GM18909 (cell line): Measurements from ENCODE around the gene GARIN1A.
"Not testable (repeated sequence)": the region's sequence is repeated elsewhere in the genome, so short reads cannot be mapped to it uniquely, and the experiment has no call there.

Experiments used
- ATAC-seq: cut with Tn5 transposase; IDR thresholded peaks from one replicate; pipeline ENCODE4 v1.9.1; 2021; ENCODE audit warnings: mild to moderate bottlenecking; ENCODE audit not compliant: unreplicated experiment, poor library complexity

Gene GARIN1A

DNA sequence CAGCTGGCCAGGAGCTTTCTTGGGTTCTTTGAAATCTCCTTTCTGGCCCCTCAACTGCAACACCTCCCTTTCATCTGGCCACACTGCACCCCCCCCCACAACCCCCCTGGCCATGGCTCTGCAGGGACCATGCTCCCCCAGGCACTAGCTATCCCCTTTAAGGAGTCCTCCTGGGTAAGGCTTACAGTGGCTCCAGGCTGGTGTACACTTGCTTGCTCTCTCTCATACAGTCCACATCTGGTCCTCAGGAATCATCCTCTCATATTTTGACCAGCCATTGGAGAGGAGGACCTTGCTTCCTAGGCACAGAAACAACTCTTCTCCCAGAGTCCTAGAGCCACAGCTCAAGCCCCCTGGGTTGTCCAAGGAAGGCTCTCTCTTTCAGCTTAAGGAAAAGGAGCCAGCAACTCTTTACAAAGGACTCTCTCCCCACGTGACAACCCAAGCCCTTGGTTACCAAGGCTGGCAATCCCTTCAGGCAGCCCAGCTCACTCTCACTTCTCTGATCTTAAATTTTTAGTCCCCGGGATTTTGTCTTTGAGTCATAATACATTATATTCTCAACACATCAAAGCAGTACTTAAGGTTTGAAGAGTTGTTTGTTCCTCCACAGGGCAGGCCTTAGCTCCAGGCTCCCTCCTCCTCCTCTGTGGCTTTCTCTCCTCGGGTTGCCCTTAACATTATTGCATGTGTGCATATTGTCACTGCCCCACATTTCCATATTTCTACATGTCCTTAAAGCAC, 9.9 kb downstream of the GARIN1A start:
- ATAC-seq: no peak

DNA sequence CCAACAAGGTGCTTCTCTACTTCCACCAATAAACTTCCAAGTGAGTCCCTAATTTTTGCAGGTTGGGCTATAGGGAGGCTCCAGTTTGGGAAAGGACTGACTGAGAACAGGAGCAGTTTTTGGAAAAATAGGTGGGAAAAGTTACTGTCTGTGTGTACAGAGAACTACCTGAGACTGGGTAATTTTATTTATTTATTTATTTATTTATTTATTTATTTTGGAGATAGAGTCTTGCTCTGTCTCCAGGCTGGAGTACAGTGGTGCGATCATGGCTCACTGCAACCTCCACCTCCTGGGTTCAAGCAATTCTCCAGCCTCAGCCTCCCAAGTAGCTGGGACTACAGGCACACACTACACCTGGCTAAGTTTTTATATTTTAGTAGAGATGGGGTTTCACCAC, 11.2 kb downstream of the GARIN1A start:
- ATAC-seq: not testable (repeated sequence)

DNA sequence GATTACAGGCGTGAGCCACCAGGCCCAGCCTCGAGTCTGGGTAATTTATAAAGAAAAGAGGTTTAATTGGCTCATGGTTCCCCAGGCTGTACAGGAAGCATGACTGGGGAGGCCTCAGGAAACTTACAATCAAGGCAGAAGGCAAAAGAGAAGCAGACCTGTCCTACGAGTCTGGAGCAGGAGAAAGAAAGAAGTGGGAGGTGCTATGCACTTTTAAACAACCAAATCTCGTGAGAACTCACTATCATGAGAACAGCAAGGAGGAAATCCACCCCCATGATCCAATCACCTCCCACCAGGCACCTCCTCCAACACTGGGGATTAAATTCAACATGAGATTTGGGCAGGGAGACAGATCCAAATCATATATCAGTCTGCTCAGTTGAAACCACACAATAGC, 11.6 kb downstream of the GARIN1A start:
- not testable (repeated sequence) for ATAC-seq

- no peak for ATAC-seq
Observed at GRCh38 chr7:128687131-128687530, 15.0 kb downstream of the GARIN1A start.

GRCh38 chr7:128688492-128688891, 16.4 kb downstream of the GARIN1A start:
- no peak for ATAC-seq

DNA sequence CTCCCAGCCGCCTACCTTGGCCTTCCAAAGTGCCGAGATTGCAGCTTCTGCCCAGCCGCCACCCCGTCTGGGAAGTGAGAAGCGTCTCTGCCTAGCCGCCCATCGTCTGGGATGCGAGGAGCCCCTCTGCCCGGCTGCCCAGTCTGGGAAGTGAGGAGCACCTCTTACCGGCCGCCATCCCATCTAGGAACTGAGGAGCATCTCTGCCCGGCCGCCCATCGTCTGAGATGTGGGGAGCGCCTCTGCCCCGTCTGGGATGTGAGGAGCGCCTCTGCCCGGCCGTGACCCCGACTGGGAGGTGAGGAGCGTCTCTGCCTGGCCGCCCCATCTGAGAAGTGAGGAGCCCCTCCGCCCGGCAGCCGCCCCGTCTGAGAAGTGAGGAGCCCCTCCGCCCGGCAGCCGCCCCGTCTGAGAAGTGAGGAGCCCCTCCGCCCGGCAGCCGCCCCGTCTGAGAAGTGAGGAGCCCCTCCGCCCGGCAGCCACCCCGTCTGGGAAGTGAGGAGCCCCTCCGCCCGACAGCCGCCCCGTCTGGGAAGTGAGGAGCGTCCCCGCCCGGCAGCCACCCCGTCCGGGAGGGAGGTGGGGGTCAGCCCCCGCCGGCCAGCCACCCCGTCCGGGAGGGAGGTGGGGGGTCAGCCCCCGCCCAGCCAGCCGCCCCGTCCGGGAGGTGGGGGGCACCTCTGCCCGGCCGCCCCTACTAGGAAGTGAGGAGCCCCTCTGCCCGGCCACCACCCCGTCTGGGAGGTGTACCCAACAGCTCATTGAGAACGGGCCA, 17.3 kb downstream of the GARIN1A start:
- ATAC-seq: not testable (repeated sequence)

DNA sequence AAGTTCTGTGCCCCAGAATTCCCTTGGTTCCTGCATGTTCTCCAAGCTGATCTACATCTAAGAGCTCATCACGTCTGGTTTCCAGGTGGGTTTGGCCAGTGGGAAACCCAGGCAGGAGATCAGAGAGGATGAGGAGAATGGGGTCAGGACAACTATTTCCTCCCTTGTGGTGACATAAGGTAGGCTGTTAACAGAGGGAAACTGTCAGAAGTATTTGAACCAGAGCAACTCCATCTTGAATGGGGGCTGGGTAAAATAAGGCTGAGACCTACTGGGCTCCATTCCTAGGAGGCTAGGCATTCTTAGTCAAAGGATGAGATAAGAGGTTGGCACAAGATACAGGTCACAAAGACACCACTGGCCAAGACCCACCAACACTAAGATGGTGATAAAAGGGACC, 19.1 kb downstream of the GARIN1A start:
- ATAC-seq: no peak

GRCh38 chr7:128692623-128693270, 20.7 kb downstream of the GARIN1A start:
- ATAC-seq: no peak

DNA sequence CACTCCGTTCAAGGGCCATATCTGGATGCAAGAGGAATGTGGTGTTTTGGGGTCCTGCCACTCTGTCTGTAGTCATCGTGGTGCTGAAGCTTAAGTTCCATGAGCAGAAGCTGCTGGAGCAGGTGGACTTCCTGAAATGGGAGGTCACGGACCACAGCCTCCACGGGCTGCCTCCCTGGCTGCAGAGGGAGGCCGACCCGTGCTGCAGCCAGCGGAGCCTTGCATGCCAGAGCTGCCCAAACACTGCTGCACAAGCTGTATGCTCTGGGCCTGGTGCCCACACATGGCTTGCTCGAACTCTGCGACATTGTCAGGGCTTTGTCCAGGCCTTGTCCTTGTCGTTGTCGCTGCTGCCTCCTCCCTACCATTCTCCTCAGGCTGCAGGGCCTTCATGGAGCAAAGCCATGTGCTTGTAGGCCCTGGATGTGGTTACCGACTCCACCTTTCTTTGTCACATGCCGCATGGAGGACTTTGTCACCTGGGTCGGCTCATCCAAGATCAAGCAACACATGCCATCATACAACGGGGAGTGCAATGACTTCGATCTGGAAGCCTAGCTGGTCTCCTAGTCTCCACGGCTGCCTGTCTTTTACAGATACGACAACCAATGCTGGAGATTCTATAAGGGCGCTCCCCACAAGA, 21.4 kb downstream of the GARIN1A start:
- ATAC-seq: no peak

GRCh38 chr7:128694738-128695137, 22.6 kb downstream of the GARIN1A start:
- no peak for ATAC-seq

GRCh38 chr7:128697302-128697905, 25.3 kb downstream of the GARIN1A start:
- no peak for ATAC-seq

- no peak for ATAC-seq
Observed at GRCh38 chr7:128699196-128699712, 27.2 kb downstream of the GARIN1A start.

DNA sequence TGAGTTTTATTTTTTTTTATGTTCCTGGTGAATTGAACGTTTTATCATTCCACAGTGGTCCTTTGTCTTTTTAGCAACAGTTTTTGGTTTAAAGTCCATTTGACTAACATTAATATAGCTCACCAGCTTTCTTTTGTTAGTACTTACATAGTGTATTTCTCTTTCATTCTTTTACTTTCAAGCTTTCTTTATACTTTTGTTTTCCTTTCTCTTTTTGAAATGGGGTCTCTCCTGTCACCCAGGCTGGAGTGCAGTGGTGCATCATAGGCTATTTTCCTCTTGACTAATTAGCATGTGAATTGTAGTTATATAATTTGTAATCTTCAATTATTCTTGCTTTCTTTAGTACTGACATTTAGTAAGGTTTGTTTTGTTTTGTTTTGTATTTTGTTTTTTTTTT, 27.8 kb downstream of the GARIN1A start:
- ATAC-seq: no peak

DNA sequence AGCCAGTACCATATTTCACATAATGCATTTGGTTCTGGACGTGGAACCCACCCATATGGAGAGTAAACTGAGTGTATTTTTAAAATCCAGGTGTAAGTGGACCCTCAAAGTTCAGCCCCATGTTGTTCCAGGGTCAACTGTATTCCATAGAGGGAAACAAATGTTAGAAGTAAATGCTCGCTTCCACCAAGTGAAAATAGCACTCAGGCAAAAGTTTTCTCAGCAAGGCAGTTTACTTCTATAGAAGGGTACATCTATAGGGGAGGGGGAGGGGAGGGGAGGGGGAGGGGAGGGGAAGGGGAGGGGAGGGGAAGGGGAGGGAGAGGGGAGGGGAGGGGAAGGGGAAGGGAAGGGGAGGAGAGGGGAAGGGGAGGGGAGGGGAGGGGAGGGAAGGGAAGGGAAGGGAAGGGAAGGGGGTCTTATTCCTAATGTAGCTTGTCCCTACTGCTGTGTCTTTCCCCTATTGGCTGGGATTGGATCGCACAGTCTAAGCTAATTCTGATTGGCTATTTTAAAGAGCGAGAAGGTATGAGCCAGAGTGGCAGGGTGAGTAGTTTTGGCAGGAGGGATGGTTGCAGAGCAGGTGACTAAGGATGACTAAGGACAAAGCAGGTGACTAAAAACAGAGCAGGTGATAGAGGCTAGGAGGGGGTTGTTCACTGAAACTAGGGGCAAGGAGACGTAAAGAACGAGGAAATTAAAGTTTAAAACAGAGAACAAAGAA, 29.1 kb downstream of the GARIN1A start:
- no peak for ATAC-seq

DNA sequence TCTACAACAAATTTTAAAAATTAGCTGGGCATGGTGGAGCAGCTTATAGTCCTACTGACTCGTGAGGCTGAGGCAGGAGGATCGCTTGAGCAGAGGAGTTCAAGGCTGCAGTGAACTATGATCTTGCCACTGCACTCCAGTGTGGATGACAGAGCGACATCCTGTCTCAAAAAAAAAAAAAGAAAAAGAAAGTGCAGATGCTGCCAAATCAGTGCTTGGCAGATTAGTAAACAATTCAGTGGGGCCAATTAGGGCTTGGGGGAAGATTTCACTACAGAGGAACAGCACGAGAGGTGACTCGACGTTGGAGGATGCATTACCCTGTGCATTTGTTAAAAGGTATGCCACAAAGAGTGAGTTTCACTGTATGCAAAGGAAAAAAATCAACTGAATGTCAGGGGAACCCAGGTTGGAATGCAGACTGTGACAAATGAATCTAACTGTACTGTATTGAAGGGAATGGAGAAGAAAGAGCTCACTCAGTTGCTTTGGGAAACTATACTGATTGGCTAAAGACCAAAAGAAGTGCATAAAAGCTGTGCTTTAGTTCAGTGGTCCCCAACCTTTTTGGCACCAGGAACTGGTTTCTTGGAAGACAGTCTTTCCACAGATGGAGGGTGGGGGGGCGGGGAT, 31.6 kb downstream of the GARIN1A start:
- no peak for ATAC-seq

- ATAC-seq: no peak
Observed at GRCh38 chr7:128705891-128706333, 33.8 kb downstream of the GARIN1A start.

GRCh38 chr7:128707752-128708151, 35.7 kb downstream of the GARIN1A start:
- ATAC-seq: no peak

DNA sequence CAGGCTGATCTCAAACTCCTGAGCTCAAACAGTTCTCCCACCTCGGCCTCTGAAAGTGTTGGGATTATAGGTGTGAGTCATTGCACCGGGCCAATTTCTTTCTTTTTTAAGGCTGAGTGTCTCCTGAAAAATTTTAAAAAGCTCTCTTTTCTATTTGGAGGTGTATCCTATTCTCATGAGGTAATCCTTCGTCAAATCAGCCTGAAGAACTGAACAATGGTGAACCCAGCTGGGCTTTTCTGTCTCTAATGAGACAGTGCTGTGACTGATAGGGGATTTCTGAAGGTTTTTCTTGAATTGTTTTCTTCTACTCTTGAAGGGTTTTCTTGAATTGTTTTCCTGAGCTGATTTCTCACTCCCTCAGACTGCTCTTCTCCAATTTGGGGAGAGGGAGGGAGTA, 36.1 kb downstream of the GARIN1A start:
- ATAC-seq: no peak

DNA sequence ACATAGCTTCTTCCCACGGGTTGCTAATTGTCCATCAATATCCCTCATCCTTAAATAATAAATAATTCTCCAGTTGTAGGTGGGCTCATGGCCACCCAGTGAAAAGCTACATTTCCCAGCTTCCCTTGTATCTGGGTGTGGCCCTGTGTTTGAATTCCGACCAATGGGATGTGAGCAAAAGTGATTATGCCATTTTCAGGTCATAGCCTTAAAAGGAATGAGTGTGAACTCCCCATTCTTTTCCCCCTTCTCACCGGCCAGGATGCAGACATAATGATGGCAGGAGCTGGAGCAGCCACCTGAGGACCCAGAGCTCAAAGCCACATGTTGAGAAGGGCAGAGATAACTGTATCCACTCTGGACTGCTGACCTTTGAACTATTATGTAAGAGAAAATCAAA, 36.7 kb downstream of the GARIN1A start:
- no peak for ATAC-seq
